Large intestine (tissue), 3 donors: ENCODE measurements around the gene AKAP12. TPM values are rescaled to one million over a fixed set of nuclear protein-coding genes. Genes with fewer than 3 reads are reported as not detected.

Experiments
- DNase-seq, 2 donors: peaks; one replicate each; pipeline versions ENCODE4 v3.0.0 to v3.0.0-alpha.2; 2013
- H3K27ac ChIP-seq: one replicate; pipeline ENCODE4 v1.5.1; 2013; ENCODE audit warnings: low read length
- H3K27me3 ChIP-seq: 2 replicates; pipeline ENCODE4 v1.6.1; 2013; ENCODE audit warnings: low read length; ENCODE audit not compliant: control insufficient read depth, insufficient read depth
- H3K36me3 ChIP-seq: 2 replicates; pipeline ENCODE4 v1.6.1; 2013; ENCODE audit warnings: low read length; ENCODE audit not compliant: control insufficient read depth, insufficient read depth
- H3K4me1 ChIP-seq: one replicate; pipeline ENCODE4 v1.6.1; 2013; ENCODE audit warnings: low read length; ENCODE audit not compliant: control insufficient read depth, insufficient read depth
- H3K4me3 ChIP-seq: one replicate; pipeline ENCODE4 v1.5.1; 2013; ENCODE audit warnings: low read length
- H3K9me3 ChIP-seq: one replicate; pipeline ENCODE4 v1.6.1; 2013; ENCODE audit warnings: mild to moderate bottlenecking, low read depth, low read length, moderate library complexity; ENCODE audit not compliant: control insufficient read depth
- WGBS: methylation state at CpG from one replicate; pipeline ENCODE4 v1.1.5; 2013; ENCODE audit warnings: low lambda C conversion rate; ENCODE audit not compliant: insufficient coverage; 5-methylcytosine and 5-hydroxymethylcytosine counted together
- polyA plus RNA-seq: library from polyadenylated mRNA; unstranded; fragments of 120-200 nt; gene quantifications from one replicate; pipeline ENCODE4 v1.2.1, GENCODE V29; 2013

AKAP12 gene
- polyA plus RNA-seq, 1 donor, result 62.7 TPM

DNA sequence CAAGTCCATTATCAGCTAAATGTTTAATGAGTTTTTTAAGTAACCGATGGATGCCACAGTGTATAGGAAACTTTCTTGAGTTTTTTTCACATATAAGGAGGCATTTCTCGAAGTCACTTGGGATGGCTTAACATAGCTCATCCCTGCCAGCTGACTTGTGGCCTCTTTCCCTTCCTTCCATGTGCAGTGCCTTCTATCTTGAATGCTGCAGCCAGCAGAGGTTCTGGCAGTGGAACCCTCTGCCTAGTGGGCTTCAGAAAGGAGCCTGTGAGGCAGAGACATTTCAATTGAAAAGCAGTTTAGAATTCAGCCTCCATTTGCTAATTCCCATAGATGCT lies 51.9 kb downstream of the AKAP12 start:
- Histone ChIP-seq H3K4me3 (no peak overlapping the region), H3K27ac (peak overlapping the region; percentile 59), H3K27me3 (no peaks in the 10 kb centered on the region), H3K9me3 (no peaks in the 10 kb centered on the region), H3K36me3 (no peaks in the 10 kb centered on the region), H3K4me1 (no peaks in the 10 kb centered on the region)
- WGBS, result no CpG with 5 or more reads among the region's 2 CpGs
- no peak for DNase-seq

DNA sequence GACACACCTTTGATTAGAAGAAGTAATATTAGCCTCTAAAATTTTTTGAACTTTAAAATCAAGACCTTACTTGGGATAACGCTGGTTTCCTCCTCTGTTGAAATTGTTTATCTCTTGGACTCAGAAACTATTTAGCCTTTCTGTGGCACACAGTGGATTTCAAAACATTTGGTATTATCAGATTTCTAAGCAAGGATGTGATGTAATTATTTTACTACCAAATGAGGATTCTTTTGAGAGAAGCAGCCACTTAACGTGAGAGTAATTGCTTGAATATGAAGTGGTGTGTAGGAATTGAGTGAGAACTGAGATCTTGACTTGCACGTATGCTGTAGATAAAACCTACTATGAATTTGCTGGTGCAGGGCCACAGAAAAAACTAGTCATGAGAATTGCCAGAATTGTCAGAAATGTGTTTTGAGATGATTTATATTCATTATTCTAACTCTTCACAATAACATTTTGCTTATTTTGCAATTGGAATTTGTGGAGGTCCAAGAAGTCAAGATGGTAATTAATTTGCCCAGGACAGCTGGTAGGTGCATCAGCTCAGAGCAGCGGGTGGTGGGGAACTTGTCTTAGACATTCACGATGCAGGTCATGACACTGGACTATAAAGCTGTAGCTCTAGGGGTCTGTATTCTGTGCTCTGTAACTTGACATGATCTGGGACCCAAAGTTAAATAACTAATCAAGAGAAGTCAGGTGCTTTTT lies 53.4 kb downstream of the AKAP12 start:
- Histone ChIP-seq H3K36me3 (no peaks in the 10 kb centered on the region), H3K27me3 (no peaks in the 10 kb centered on the region), H3K9me3 (no peaks in the 10 kb centered on the region), H3K4me1 (no peaks in the 10 kb centered on the region), H3K4me3 (no peak overlapping the region), H3K27ac (peak overlapping the region; percentile 59)
- no peak for DNase-seq
- 100% methylated on average over 1 of the region's 5 CpGs for WGBS

DNA sequence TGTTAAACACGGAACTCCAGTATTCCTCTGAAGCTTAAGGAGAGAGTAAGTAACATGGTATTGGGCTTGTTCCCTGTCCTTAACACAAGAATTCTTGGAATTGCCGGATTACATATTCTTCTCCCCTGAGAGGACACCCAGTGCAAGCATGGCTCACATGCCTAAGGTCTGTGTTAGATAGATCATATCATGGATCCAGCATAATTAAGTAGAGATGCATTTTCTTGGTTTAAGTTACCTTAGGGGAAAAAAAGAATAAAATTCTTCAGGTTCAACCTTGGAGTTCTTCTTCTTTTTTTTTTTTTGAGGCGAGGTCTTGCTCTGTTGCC lies 53.9 kb downstream of the AKAP12 start:
- Histone ChIP-seq H3K4me3 (no peak overlapping the region), H3K4me1 (no peaks in the 10 kb centered on the region), H3K27ac (peak overlapping the region; percentile 59), H3K9me3 (no peaks in the 10 kb centered on the region), H3K27me3 (no peaks in the 10 kb centered on the region), H3K36me3 (no peaks in the 10 kb centered on the region)
- no peak for DNase-seq
- WGBS, result 100% methylated on average over 1 of the region's 3 CpGs

DNA sequence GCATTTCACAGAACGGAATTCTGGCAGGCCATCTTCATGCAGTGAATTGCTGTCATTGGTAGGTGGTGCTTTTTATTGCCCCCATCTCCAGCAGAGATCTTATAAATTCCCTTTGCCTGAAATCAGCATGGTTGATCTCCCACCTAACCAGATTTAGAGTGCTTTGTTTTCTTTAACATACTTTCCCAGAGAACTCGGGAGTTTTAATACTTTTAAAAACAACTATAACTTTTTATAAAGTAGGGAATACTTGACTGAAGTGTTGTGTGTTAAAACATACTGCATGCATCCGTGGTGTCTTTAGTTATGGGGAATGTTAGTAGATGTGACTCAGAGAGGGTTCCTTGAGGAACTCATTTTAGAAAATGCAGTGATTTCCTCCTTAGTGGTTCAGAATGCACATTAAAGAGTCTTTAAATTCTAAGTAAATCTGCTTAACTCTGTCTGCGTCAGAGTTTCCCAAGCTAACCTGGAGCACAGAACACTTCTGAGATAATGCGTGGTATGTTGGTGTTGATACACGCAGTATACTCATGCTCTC lies 54.9 kb downstream of the AKAP12 start:
- no peak overlapping the region for H3K27ac ChIP-seq
- H3K9me3 ChIP-seq, result no peaks in the 10 kb centered on the region
- DNase-seq, result no peak
- H3K36me3 ChIP-seq, result no peaks in the 10 kb centered on the region
- no peaks in the 10 kb centered on the region for H3K27me3 ChIP-seq
- 100% methylated on average over 2 of the region's 6 CpGs for WGBS
- H3K4me3 ChIP-seq, result no peak overlapping the region
- no peaks in the 10 kb centered on the region for H3K4me1 ChIP-seq

DNA sequence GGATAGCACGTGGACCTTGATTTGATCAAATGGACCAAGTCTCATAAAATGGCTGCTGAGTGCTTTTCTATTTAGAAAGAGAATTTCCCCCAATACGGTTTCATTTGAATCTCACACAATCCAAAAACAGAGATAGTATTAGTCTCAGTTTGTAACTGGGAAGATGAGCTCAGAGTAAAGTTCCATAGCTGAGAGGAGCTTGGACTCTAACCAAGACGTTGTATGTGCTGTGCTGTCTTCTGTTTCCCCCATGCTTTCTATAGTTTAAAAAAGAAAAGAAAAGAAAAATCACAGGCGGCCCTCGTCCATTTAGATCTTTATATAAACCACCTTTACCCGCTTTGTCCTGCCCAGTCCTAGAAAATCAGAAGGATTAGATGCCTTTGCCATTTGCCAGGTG lies 58.1 kb downstream of the AKAP12 start:
- Histone ChIP-seq H3K36me3 (no peaks in the 10 kb centered on the region), H3K27ac (no peak overlapping the region), H3K4me1 (no peaks in the 10 kb centered on the region), H3K9me3 (no peaks in the 10 kb centered on the region), H3K4me3 (no peak overlapping the region), H3K27me3 (no peaks in the 10 kb centered on the region)
- no peak for DNase-seq
- WGBS, result 100% methylated on average over 1 of the region's 6 CpGs

DNA sequence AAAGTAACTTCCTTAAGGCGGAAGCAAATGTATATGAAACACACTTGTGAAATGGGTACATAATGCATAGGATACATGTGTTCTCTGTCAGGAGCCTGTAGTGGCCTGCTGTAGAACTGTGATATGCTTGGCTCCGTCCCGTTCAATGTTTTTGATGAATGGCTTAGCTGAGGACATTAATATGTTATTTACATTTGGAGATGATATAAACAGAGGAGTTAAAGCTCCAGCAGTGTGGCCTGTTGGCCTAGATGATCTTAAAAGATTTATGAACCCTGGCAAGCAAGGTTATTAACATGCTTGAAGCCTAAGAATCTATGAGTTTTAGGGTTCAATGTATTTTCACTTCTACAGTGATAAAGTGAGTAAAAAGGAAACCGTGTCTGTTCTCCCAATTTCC lies 59.2 kb downstream of the AKAP12 start:
- WGBS, result 80% methylated on average over 1 of the region's 4 CpGs
- no peaks in the 10 kb centered on the region for H3K27me3 ChIP-seq
- no peaks in the 10 kb centered on the region for H3K4me1 ChIP-seq
- H3K27ac ChIP-seq, result no peak overlapping the region
- no peaks in the 10 kb centered on the region for H3K36me3 ChIP-seq
- no peak overlapping the region for H3K4me3 ChIP-seq
- H3K9me3 ChIP-seq, result no peaks in the 10 kb centered on the region
- no peak for DNase-seq

DNA sequence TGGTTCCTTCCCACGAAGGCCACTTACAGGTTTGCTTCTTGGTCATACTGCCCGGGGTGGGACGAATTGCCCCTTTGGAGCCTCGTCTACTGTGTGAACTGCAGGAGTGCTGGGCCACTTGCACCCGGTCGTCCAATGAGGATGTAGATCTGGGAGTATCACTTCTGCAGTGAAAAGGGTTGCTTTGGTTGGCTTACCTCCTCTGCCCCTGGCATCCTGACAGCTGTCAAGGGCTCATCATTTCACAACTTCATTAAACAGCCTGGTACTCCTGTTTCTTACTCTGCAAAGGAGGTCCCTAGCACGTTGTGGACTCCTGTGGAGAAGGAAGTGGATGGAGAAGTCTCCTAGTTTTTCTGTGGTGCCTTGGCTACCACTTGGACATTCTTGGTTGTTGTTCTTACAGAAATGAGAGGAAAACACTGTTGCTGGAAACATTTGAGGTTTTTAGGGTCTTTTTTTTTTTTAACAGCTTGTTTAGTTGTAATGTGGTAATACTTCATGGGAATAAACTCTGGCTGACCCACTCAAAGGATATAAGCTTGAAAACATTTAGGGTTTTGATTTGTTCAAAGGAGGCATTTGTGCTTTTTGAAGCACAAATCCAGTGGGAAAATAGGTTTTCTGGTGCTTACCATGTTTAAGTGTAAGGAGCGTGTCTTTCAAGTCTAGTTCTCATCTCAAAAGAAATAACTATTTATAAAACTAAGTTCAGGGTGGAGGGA lies 60.7 kb downstream of the AKAP12 start:
- no peaks in the 10 kb centered on the region for H3K9me3 ChIP-seq
- H3K27me3 ChIP-seq, result no peaks in the 10 kb centered on the region
- peak overlapping the region; percentile 48 for H3K27ac ChIP-seq
- no peak overlapping the region for H3K4me3 ChIP-seq
- no peak for DNase-seq
- WGBS, result no CpG with 5 or more reads among the region's 8 CpGs
- H3K4me1 ChIP-seq, result no peaks in the 10 kb centered on the region
- H3K36me3 ChIP-seq, result no peaks in the 10 kb centered on the region

DNA sequence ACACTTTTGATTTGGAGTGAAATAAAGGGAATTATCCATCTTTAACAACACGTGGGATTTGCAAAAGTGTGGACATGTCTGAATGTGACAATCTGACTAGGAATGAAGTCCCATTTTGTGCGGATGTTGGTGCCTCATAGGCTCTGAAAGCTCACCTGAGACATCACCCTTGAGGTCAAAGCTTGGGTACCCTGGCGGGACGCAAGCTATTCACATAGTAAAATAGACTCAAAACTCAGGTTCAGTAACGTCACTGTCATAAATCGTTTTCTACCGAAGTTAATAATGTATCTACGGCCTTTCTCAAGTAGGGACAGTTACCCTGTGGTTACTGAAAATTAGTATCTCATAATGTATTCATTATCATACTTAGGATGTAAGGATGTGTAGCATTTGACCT lies 61.8 kb downstream of the AKAP12 start:
- no peaks in the 10 kb centered on the region for H3K4me1 ChIP-seq
- DNase-seq, result no peak
- 83% methylated on average over 1 of the region's 8 CpGs for WGBS
- no peaks in the 10 kb centered on the region for H3K9me3 ChIP-seq
- no peaks in the 10 kb centered on the region for H3K36me3 ChIP-seq
- no peak overlapping the region for H3K4me3 ChIP-seq
- no peaks in the 10 kb centered on the region for H3K27me3 ChIP-seq
- H3K27ac ChIP-seq, result no peak overlapping the region

DNA sequence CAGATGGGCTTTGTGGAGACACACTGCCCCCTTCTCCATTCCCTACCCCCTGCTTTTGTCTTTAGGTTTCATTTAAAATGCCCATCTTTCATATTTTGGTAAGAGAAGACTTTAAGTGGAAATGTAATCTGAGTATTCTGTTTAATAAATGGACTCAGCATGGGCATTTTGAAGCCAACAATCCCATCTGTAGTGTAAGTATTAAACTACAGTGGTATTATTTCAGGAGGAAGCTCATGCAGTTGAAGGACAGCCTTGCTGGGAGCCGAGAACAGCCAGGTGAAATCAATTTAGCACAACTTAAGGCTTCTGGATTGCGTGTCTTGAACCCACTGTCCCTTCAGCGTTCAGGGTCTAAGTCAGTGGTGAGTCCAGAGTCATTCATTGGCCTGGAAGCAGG lies 63.5 kb downstream of the AKAP12 start:
- Histone ChIP-seq H3K4me1 (peaks cover 7% of the 10 kb centered on the region), H3K27ac (no peak overlapping the region), H3K4me3 (no peak overlapping the region), H3K27me3 (no peaks in the 10 kb centered on the region), H3K36me3 (no peaks in the 10 kb centered on the region), H3K9me3 (no peaks in the 10 kb centered on the region)
- no peak for DNase-seq
- no CpG with 5 or more reads among the region's 3 CpGs for WGBS

DNA sequence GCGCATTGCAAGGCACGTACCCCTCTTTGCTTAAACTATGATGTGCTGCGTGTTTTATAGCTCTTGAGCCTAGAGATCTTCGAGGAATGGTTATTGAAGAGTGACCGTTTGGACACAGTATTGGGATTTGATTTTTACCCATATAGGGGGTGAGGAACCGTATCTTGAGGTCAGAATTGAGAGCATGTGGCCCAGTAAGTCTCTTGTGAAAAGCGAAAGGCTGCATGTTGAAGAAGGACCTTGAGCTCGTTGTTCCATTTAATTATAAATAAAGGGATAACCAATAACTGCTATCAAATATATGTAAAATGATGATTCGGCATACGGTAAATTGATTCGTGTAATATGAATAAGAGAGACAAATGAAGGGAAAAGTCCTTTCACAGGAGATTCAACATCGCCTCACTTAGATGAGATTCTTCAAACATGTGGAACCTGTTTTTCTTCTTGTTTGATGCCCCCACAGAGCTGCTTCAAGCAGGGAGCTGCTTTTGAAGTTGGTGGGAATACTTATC lies 66.6 kb downstream of the AKAP12 start:
- peaks cover 2% of the 10 kb centered on the region for H3K9me3 ChIP-seq
- H3K27ac ChIP-seq, result no peak overlapping the region
- no peaks in the 10 kb centered on the region for H3K36me3 ChIP-seq
- H3K4me3 ChIP-seq, result no peak overlapping the region
- 81% methylated on average over 3 of the region's 12 CpGs for WGBS
- H3K4me1 ChIP-seq, result peaks cover 7% of the 10 kb centered on the region
- H3K27me3 ChIP-seq, result no peaks in the 10 kb centered on the region
- no peak for DNase-seq
